HepG2 (cell line): ENCODE measurements around the gene FAM20A. TPM values are rescaled to one million over a fixed set of nuclear protein-coding genes. Genes with fewer than 3 reads are reported as not detected.

Experiments used
- AGO1 ChIP-seq: fragments of 200-400 bp; formaldehyde crosslinking; IDR thresholded peaks from 2 replicates; pipeline ENCODE4 v1.6.1; 2017; ENCODE audit warnings: mild to moderate bottlenecking, low read depth, low read length, moderate library complexity; ENCODE audit not compliant: poor library complexity, severe bottlenecking
- ATF1 ChIP-seq: IDR thresholded peaks from 2 replicates; pipeline ENCODE4 v1.6.1; 2016; ENCODE audit warnings: mild to moderate bottlenecking, control low read depth
- CBFB ChIP-seq: sonication (generic); formaldehyde crosslinking; IDR thresholded peaks from 2 replicates; pipeline ENCODE4 v1.4.0; 2020; ENCODE audit warnings: missing genetic modification reagents
- FOXC1 ChIP-seq: sonication (generic); formaldehyde crosslinking; IDR thresholded peaks from 2 replicates; pipeline ENCODE4 v1.8.0; 2022; ENCODE audit warnings: mild to moderate bottlenecking, missing genetic modification reagents, borderline replicate concordance
- HHEX ChIP-seq: IDR thresholded peaks from 2 replicates; pipeline ENCODE4 v1.6.1; 2016; ENCODE audit warnings: control low read depth
- HMG20B ChIP-seq: conservative IDR thresholded peaks from 2 replicates; pipeline ENCODE4 v1.6.1; 2016; ENCODE audit warnings: missing genetic modification reagents, missing compliant biosample characterization
- HNF4A ChIP-seq: sonication (generic); formaldehyde crosslinking; IDR thresholded peaks from 2 replicates; pipeline ENCODE4 v1.4.0; 2020; ENCODE audit warnings: missing genetic modification reagents
- HNF4G ChIP-seq, 2 experiments: sonication (generic) in 1 of 2; formaldehyde crosslinking in 1 of 2; IDR thresholded peaks; 2 replicates each; pipeline versions ENCODE4 v1.4.0 to v1.6.1; 2011 to 2020; ENCODE audit warnings: borderline replicate concordance in 2 of 2, low read depth in 2 of 2, mild to moderate bottlenecking in 2 of 2, low read length in 1 of 2, missing genetic modification reagents in 1 of 2, moderate library complexity in 1 of 2
- HNRNPH1 ChIP-seq: fragments of 200-400 bp; formaldehyde crosslinking; optimal IDR thresholded peaks from 2 replicates; pipeline ENCODE3; 2017; ENCODE audit warnings: mild to moderate bottlenecking, low read depth, low read length
- KDM3A ChIP-seq: IDR thresholded peaks from 2 replicates; pipeline ENCODE4 v1.6.1; 2018; ENCODE audit warnings: low read depth, missing compliant biosample characterization
- MIXL1 ChIP-seq: IDR thresholded peaks from 2 replicates; pipeline ENCODE4 v1.6.1; 2016
- NFE2L1 ChIP-seq: sonication (generic); formaldehyde crosslinking; IDR thresholded peaks from 2 replicates; pipeline ENCODE4 v1.4.0; 2020; ENCODE audit warnings: missing genetic modification reagents, mild to moderate bottlenecking, borderline replicate concordance
- NR2F6 ChIP-seq, 2 experiments: IDR thresholded peaks; 2 replicates each; pipeline ENCODE4 v1.6.1; 2016; ENCODE audit warnings: antibody characterized with exemption in 1 of 2, mild to moderate bottlenecking in 1 of 2
- POGZ ChIP-seq: sonication (generic); formaldehyde crosslinking; IDR thresholded peaks from 2 replicates; pipeline ENCODE4 v1.4.0; 2020; ENCODE audit warnings: mild to moderate bottlenecking, missing genetic modification reagents
- REPIN1 ChIP-seq: sonication (generic); formaldehyde crosslinking; IDR thresholded peaks from 2 replicates; pipeline ENCODE4 v1.8.0; 2022; ENCODE audit warnings: missing genetic modification reagents, low read depth, mild to moderate bottlenecking, borderline replicate concordance
- RFXAP ChIP-seq: sonication (generic); formaldehyde crosslinking; IDR thresholded peaks from 2 replicates; pipeline ENCODE4 v1.4.0; 2020; ENCODE audit warnings: missing genetic modification reagents, borderline replicate concordance
- TOPORS ChIP-seq: sonication (generic); formaldehyde crosslinking; IDR thresholded peaks from 2 replicates; pipeline ENCODE4 v1.8.0; 2023; ENCODE audit warnings: mild to moderate bottlenecking, missing genetic modification reagents
- ZMAT3 ChIP-seq: sonication (generic); formaldehyde crosslinking; conservative IDR thresholded peaks from 2 replicates; pipeline ENCODE4 v1.7.0; 2021; ENCODE audit warnings: missing genetic modification reagents
- ZNF331 ChIP-seq: sonication (generic); formaldehyde crosslinking; IDR thresholded peaks from 2 replicates; pipeline ENCODE4 v1.4.0; 2020; ENCODE audit warnings: missing genetic modification reagents
- ZNF619 ChIP-seq: sonication (generic); formaldehyde crosslinking; IDR thresholded peaks from 2 replicates; pipeline ENCODE4 v1.4.0; 2020; ENCODE audit warnings: mild to moderate bottlenecking, missing genetic modification reagents
- ZNF816 ChIP-seq: sonication (generic); formaldehyde crosslinking; IDR thresholded peaks from 2 replicates; pipeline ENCODE4 v1.8.0; 2022; ENCODE audit warnings: missing genetic modification reagents, mild to moderate bottlenecking, borderline replicate concordance
- polyA plus RNA-seq, 8 experiments: library from polyadenylated mRNA; depleted of rRNA in 3 of 8; stranded (reverse) in 7 of 8; unstranded in 1 of 8; fragments of >200 nt; fragmentation: Illumina TruSeq in 4 of 8; extraction: Trizol in 4 of 8; gene quantifications; 2 replicates each; pipeline versions ENCODE4 v1.2.1 to v1.2.3, GENCODE V29; 2011 to 2016; ENCODE audit warnings: low read depth in 4 of 8, missing spikeins in 1 of 8, mixed read lengths in 1 of 8; ENCODE audit not compliant: insufficient read depth in 1 of 8
- total RNA-seq, 5 experiments: library from RNA; depleted of rRNA; stranded (reverse); fragments of >200 nt; fragmentation: Illumina TruSeq; extraction: Trizol; gene quantifications; 2 replicates each; pipeline ENCODE4 v1.2.3, GENCODE V29; 2016; ENCODE audit warnings: low read depth in 1 of 5
- TF ChIP-seq, protein P1 (sequence below): sonication (generic); formaldehyde crosslinking; IDR thresholded peaks from 2 replicates; pipeline ENCODE4 v1.4.0; 2020; ENCODE audit warnings: mild to moderate bottlenecking, missing genetic modification reagents
- TF ChIP-seq, protein P2 (sequence below): sonication (generic); formaldehyde crosslinking; IDR thresholded peaks from 2 replicates; pipeline ENCODE4 v1.8.1; 2022; ENCODE audit warnings: low read depth, mild to moderate bottlenecking, missing genetic modification reagents
- TF ChIP-seq, protein P3 (sequence below): sonication (generic); formaldehyde crosslinking; IDR thresholded peaks from 2 replicates; pipeline ENCODE4 v1.5.0; 2020; ENCODE audit warnings: missing genetic modification reagents, mild to moderate bottlenecking, borderline replicate concordance

The FAM20A gene
- total and polyA plus RNA-seq, 2 of the 13 experiments (the other 11 are each of a cell fraction or from before 2014, with no cell fraction given) = 9.3 to 20.7 TPM

DNA sequence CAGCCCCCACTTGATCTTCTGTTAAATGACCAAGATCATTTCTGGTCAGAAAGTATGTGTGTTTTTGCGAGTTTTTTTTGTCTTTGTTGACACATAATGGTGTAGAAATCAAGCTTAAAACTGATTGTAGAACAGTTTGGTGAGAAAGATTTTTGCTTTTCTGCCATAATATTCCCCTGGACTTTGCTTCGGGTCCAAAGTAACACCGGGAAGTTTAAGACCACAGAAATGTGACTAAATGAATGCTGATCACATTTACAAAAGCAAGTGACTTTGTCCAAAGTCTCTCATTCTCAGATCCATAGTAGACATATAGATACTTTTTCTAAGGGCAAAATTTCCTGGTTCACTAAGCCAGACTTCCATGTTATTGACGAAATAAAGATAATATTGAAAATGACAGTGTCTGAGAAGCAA lies 2.6 kb downstream of the FAM20A start (continued):
- TF ChIP-seq ATF1 (CRISPR knock-in tag) (peak; percentile 19; the same call in 1 of the 2 replicates), NFE2L1 (CRISPR knock-in tag) (no peak), KDM3A (CRISPR knock-in tag) (no peak), ZMAT3 (CRISPR knock-in tag) (no peak), HNRNPH1 (no peak), CBFB (no peak), HNF4A (CRISPR knock-in tag) (peak; percentile 93), AGO1 (no peak), MIXL1 (peak; percentile 22; the same call in 1 of the 2 replicates), ZNF619 (CRISPR knock-in tag) (no peak), REPIN1 (CRISPR knock-in tag) (no peak), RFXAP (no peak), HMG20B (CRISPR knock-in tag) (no peak), NR2F6 (IDR thresholded peaks at IDR 0.05) (peak; percentile 58), NR2F6 (CRISPR knock-in tag; IDR thresholded peaks at IDR 0.05) (0 out of 2 replicates have a peak, but pooled peaks have one; percentile 16), FOXC1 (no peak), HHEX (CRISPR knock-in tag) (no peak), ZNF816 (no peak), HNF4G (IDR thresholded peaks at IDR 0.05; ENCODE audit: borderline replicate concordance, low read depth, low read length) (peak; percentile 93), HNF4G (CRISPR knock-in tag; IDR thresholded peaks at IDR 0.05; ENCODE audit: borderline replicate concordance, low read depth) (0 out of 2 replicates have a peak, but pooled peaks have one; percentile 50), POGZ (no peak), TOPORS (CRISPR knock-in tag) (no peak), ZNF331 (CRISPR knock-in tag) (no peak)
- TF ChIP-seq, protein P1, sequence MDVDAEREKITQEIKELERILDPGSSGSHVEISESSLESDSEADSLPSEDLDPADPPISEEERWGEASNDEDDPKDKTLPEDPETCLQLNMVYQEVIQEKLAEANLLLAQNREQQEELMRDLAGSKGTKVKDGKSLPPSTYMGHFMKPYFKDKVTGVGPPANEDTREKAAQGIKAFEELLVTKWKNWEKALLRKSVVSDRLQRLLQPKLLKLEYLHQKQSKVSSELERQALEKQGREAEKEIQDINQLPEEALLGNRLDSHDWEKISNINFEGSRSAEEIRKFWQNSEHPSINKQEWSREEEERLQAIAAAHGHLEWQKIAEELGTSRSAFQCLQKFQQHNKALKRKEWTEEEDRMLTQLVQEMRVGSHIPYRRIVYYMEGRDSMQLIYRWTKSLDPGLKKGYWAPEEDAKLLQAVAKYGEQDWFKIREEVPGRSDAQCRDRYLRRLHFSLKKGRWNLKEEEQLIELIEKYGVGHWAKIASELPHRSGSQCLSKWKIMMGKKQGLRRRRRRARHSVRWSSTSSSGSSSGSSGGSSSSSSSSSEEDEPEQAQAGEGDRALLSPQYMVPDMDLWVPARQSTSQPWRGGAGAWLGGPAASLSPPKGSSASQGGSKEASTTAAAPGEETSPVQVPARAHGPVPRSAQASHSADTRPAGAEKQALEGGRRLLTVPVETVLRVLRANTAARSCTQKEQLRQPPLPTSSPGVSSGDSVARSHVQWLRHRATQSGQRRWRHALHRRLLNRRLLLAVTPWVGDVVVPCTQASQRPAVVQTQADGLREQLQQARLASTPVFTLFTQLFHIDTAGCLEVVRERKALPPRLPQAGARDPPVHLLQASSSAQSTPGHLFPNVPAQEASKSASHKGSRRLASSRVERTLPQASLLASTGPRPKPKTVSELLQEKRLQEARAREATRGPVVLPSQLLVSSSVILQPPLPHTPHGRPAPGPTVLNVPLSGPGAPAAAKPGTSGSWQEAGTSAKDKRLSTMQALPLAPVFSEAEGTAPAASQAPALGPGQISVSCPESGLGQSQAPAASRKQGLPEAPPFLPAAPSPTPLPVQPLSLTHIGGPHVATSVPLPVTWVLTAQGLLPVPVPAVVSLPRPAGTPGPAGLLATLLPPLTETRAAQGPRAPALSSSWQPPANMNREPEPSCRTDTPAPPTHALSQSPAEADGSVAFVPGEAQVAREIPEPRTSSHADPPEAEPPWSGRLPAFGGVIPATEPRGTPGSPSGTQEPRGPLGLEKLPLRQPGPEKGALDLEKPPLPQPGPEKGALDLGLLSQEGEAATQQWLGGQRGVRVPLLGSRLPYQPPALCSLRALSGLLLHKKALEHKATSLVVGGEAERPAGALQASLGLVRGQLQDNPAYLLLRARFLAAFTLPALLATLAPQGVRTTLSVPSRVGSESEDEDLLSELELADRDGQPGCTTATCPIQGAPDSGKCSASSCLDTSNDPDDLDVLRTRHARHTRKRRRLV (CRISPR knock-in tag) = no peak
- TF ChIP-seq, protein P2, sequence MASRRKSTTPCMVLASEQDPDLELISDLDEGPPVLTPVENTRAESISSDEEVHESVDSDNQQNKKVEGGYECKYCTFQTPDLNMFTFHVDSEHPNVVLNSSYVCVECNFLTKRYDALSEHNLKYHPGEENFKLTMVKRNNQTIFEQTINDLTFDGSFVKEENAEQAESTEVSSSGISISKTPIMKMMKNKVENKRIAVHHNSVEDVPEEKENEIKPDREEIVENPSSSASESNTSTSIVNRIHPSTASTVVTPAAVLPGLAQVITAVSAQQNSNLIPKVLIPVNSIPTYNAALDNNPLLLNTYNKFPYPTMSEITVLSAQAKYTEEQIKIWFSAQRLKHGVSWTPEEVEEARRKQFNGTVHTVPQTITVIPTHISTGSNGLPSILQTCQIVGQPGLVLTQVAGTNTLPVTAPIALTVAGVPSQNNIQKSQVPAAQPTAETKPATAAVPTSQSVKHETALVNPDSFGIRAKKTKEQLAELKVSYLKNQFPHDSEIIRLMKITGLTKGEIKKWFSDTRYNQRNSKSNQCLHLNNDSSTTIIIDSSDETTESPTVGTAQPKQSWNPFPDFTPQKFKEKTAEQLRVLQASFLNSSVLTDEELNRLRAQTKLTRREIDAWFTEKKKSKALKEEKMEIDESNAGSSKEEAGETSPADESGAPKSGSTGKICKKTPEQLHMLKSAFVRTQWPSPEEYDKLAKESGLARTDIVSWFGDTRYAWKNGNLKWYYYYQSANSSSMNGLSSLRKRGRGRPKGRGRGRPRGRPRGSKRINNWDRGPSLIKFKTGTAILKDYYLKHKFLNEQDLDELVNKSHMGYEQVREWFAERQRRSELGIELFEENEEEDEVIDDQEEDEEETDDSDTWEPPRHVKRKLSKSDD (CRISPR knock-in tag) = no peak
- TF ChIP-seq, protein P3, sequence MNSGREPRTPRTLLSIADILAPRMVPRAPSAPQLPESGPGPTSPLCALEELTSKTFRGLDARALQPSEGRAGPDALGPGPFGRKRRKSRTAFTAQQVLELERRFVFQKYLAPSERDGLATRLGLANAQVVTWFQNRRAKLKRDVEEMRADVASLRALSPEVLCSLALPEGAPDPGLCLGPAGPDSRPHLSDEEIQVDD = no peak
